HG03095 (cell line): ENCODE data around the gene MGST3.
"Not testable (repeated sequence)": the region's sequence is repeated elsewhere in the genome, so short reads cannot be mapped to it uniquely, and the experiment has no call there.

ENCODE experiments used
- ATAC-seq: cut with Tn5 transposase; IDR thresholded peaks from one replicate; pipeline ENCODE4 v1.9.1; 2021; ENCODE audit warnings: moderate library complexity; ENCODE audit not compliant: unreplicated experiment

The MGST3 gene

GRCh38 chr1:165630629-165631341 is at the start of gene MGST3:
Gene MGST3 (plus strand): TSS chr1:165631234. CDS start chr1:165649848, 18,614 bp downstream.
- peak; percentile 83 for ATAC-seq

GRCh38 chr1:165581926-165582325 is 49.1 kb upstream of the MGST3 start:
- no peak for ATAC-seq

- no peak for ATAC-seq
These were observed 44.6 kb upstream of the MGST3 start for GRCh38 chr1:165586398-165586797.

GRCh38 chr1:165591391-165591790 is 39.6 kb upstream of the MGST3 start:
- not testable (repeated sequence) for ATAC-seq

- ATAC-seq: no peak
These were observed 37.9 kb upstream of the MGST3 start for GRCh38 chr1:165592945-165593823.

GRCh38 chr1:165595246-165595938 is 35.6 kb upstream of the MGST3 start:
- ATAC-seq: no peak

- peak; percentile 98 for ATAC-seq
These were observed 33.0 kb upstream of the MGST3 start for GRCh38 chr1:165597883-165598675.

GRCh38 chr1:165598676-165599059 is 32.4 kb upstream of the MGST3 start:
- no peak for ATAC-seq

- ATAC-seq: no peak
These were observed 30.2 kb upstream of the MGST3 start for GRCh38 chr1:165600793-165601192.

- no peak for ATAC-seq
These were observed 27.2 kb upstream of the MGST3 start for GRCh38 chr1:165603810-165604209.

- no peak for ATAC-seq
These were observed 25.8 kb upstream of the MGST3 start for GRCh38 chr1:165605246-165605645.

- not testable (repeated sequence) for ATAC-seq
These were observed 24.4 kb upstream of the MGST3 start for GRCh38 chr1:165606676-165607075.

- ATAC-seq: no peak
These were observed 20.2 kb upstream of the MGST3 start for GRCh38 chr1:165610866-165611265.

- ATAC-seq: no peak
These were observed 19.0 kb upstream of the MGST3 start for GRCh38 chr1:165612062-165612461.

- no peak for ATAC-seq
These were observed 14.9 kb upstream of the MGST3 start for GRCh38 chr1:165616054-165616612.

GRCh38 chr1:165616987-165617546 is 14.0 kb upstream of the MGST3 start:
- ATAC-seq: no peak

- no peak for ATAC-seq
These were observed 11.3 kb upstream of the MGST3 start for GRCh38 chr1:165619647-165620151.

GRCh38 chr1:165623624-165624023 is 7.4 kb upstream of the MGST3 start:
- ATAC-seq: no peak

- no peak for ATAC-seq
These were observed 6.6 kb upstream of the MGST3 start for GRCh38 chr1:165624441-165624840.
